KMS-11 (cell line): ENCODE measurements around the gene NEU4.

Experiments
- H2AFZ ChIP-seq: fragments of 200-600 bp; sonication (generic); 2 replicates; pipeline ENCODE4 v1.6.1; 2016; ENCODE audit warnings: antibody characterized with exemption, mixed run types, low read depth
- H3K27ac ChIP-seq: fragments of 200-600 bp; sonication (generic); 2 replicates; pipeline ENCODE4 v1.6.1; 2016; ENCODE audit warnings: mild to moderate bottlenecking, mixed run types
- H3K27me3 ChIP-seq: fragments of 200-600 bp; sonication (generic); 2 replicates; pipeline ENCODE4 v1.6.1; 2017; ENCODE audit warnings: mild to moderate bottlenecking, low read depth, mixed run types, moderate library complexity; ENCODE audit not compliant: insufficient read depth
- H3K36me3 ChIP-seq: fragments of 200-600 bp; sonication (generic); 2 replicates; pipeline ENCODE4 v1.6.1; 2017; ENCODE audit warnings: mild to moderate bottlenecking, mixed run types; ENCODE audit not compliant: insufficient read depth
- H3K4me1 ChIP-seq: fragments of 200-600 bp; sonication (generic); 2 replicates; pipeline ENCODE4 v1.6.1; 2016; ENCODE audit warnings: mild to moderate bottlenecking, low read depth, mixed run types; ENCODE audit not compliant: poor library complexity, severe bottlenecking
- H3K4me2 ChIP-seq: fragments of 200-600 bp; sonication (generic); 2 replicates; pipeline ENCODE4 v1.7.0; 2016; ENCODE audit warnings: mild to moderate bottlenecking, mixed run types
- H3K4me3 ChIP-seq: fragments of 200-600 bp; sonication (generic); IDR thresholded peaks from 2 replicates; pipeline ENCODE4 v1.6.1; 2017; ENCODE audit warnings: low read depth, low read length, mixed read lengths; ENCODE audit not compliant: insufficient read depth
- H3K79me2 ChIP-seq: fragments of 200-600 bp; sonication (generic); 2 replicates; pipeline ENCODE4 v1.6.1; 2016; ENCODE audit warnings: low read depth, mixed run types; ENCODE audit not compliant: insufficient read depth
- H3K9ac ChIP-seq: fragments of 200-600 bp; sonication (generic); 2 replicates; pipeline ENCODE4 v1.6.1; 2016; ENCODE audit warnings: mild to moderate bottlenecking, mixed run types
- H4K20me1 ChIP-seq: fragments of 200-600 bp; sonication (generic); 2 replicates; pipeline ENCODE4 v1.6.1; 2016; ENCODE audit warnings: mild to moderate bottlenecking, mixed run types; ENCODE audit not compliant: insufficient read depth
- TF ChIP-seq, protein P1 (sequence below): fragments of 200-600 bp; sonication (generic); conservative IDR thresholded peaks from 2 replicates; pipeline ENCODE4 v1.6.1; 2017; ENCODE audit warnings: low read depth, mild to moderate bottlenecking, antibody characterized with exemption, low read length, moderate library complexity, mixed read lengths

NEU4 gene

DNA sequence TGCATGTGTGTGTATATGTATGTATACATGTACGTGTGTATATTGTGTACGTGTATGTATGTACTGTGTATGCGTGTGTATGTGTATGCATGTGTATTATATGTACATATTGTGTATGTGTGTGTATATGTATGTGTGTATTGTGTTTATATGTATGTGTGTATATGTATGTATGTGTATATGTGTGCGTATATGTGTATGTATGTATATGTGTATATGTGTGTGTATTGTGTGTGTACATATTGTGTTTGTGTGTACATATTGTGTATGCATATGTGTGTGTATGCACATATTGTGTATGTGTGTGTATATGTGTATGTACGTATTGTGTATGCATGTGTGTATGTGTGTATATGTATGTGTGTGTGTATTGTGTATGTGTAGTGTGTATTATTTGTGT, 15.6 kb upstream of the NEU4 start:
- Histone ChIP-seq H3K4me1 (no peaks in the 10 kb centered on the region), H3K4me2 (no peak overlapping the region)

DNA sequence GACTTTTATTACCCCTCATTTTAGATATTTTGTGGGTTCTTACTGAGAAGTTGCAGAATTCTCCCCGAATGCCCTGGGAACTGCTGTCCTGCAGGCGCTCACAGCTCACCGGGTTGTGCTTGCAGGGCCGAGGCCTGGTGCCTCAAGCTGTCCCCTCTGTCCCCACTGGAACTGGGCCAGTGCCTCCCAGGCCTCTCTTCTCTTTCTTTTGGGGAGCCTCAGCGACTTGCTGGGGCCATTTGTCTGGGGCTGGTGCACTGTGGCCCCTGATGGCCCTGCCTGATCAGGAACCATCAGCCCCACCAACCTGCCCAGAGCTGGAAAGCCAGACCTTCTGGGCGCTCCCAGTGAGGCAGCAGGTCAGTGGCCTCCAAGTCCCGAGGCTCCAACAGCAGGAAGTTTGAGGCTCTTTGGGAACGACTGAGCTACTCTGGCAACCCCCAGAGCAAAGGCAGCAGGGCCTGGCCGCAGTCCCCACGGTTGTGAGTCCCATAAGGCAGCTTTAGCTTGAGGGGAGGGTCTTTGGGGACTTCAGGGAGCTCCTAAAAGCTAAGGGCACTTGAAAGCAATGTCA, 14.7 kb upstream of the NEU4 start:
- Histone ChIP-seq H2AFZ (no peak overlapping the region), H3K9ac (no peak overlapping the region), H3K4me1 (no peaks in the 10 kb centered on the region), H3K4me2 (no peak overlapping the region), H3K79me2 (no peaks in the 10 kb centered on the region), H3K27me3 (no peaks in the 10 kb centered on the region; the same call in 1 of the 2 replicates), H3K27ac (no peak overlapping the region), H3K4me3 (no peak overlapping the region), H3K36me3 (no peaks in the 10 kb centered on the region), H4K20me1 (no peaks in the 10 kb centered on the region)
- TF ChIP-seq, protein P1, sequence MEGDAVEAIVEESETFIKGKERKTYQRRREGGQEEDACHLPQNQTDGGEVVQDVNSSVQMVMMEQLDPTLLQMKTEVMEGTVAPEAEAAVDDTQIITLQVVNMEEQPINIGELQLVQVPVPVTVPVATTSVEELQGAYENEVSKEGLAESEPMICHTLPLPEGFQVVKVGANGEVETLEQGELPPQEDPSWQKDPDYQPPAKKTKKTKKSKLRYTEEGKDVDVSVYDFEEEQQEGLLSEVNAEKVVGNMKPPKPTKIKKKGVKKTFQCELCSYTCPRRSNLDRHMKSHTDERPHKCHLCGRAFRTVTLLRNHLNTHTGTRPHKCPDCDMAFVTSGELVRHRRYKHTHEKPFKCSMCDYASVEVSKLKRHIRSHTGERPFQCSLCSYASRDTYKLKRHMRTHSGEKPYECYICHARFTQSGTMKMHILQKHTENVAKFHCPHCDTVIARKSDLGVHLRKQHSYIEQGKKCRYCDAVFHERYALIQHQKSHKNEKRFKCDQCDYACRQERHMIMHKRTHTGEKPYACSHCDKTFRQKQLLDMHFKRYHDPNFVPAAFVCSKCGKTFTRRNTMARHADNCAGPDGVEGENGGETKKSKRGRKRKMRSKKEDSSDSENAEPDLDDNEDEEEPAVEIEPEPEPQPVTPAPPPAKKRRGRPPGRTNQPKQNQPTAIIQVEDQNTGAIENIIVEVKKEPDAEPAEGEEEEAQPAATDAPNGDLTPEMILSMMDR = no peak

More for the DNA sequence above, 15.6 kb upstream of the NEU4 start:
- Histone ChIP-seq H3K79me2 (no peaks in the 10 kb centered on the region), H3K4me3 (no peak overlapping the region), H3K36me3 (no peaks in the 10 kb centered on the region), H3K27me3 (no peaks in the 10 kb centered on the region; the same call in 1 of the 2 replicates), H3K27ac (no peak overlapping the region), H2AFZ (no peak overlapping the region), H3K9ac (no peak overlapping the region), H4K20me1 (no peaks in the 10 kb centered on the region)
- TF ChIP-seq, protein P1 = no peak

DNA sequence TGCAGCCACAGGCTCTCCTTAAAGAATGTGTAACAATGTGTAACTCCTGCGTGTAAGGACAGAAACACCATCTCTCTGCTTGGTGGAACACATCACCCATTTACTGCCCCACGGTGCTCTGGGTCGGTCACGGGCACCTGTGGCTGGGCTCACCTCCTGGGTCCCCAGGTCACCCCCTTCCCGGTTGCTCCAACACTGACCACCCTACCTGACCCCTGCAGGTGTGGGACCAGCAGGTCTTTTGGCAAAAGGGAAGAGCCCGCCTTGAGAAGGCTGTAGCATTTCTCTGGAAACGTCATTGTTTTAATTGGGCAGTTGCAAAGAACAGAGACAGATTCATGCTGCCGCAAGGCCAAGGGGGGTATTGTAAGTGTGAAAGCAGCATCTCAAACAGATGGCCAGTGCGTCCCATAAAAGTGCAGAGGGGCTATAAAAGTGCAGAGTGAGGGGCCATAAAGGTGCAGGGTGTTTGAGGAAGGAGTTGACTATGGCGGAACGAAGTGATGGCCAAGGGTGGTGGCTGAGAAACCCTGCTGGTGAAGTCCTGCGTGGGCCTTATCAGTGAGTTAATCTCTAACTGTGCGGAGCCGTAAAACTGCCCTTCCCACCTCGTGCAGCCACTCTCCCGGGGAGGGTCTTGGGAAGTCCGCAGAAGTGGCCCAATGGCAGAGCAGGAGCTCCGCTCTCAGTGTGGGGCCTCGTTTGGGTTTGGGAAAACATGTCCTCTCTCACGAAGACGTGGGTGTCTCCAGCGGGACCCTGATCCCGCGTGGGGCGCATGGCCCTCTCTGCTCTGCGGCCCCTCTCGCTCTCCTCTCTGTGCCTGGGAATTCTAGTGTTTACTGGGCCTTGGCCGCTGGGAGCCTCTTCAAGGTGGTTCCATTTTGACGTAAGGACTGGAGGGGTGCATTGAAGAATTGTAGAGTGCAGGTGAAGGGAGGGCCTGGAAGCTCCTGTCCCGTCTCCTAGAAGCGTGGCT, 13.7 kb upstream of the NEU4 start:
- Histone ChIP-seq H2AFZ (no peak overlapping the region), H3K4me1 (no peaks in the 10 kb centered on the region), H3K36me3 (no peaks in the 10 kb centered on the region), H3K9ac (no peak overlapping the region), H3K4me2 (no peak overlapping the region), H4K20me1 (no peaks in the 10 kb centered on the region), H3K4me3 (no peak overlapping the region), H3K79me2 (no peaks in the 10 kb centered on the region), H3K27ac (no peak overlapping the region), H3K27me3 (no peaks in the 10 kb centered on the region; the same call in 1 of the 2 replicates)
- TF ChIP-seq, protein P1 = no peak

DNA sequence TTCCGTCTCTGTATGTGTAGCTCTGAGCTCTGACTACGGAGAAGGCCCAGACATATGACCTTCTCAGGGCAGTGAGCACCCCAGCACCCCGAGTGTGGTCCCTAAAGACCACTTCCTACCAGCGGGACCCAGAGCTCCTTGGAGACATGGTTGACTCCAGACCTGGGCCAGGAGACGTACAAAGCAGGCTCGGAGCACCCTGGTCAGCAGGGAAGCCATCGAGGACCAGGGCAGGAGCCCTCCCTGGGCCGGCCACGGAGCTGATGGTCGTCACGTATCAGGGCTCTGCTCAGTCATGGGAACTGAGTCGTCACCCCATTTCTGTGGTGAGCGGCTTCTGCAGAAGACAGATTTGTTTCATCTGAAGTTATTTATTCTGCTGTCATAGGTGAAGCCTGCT, 12.8 kb upstream of the NEU4 start:
- Histone ChIP-seq H3K27me3 (no peaks in the 10 kb centered on the region; the same call in 1 of the 2 replicates), H4K20me1 (no peaks in the 10 kb centered on the region), H3K79me2 (no peaks in the 10 kb centered on the region), H3K9ac (no peak overlapping the region), H2AFZ (no peak overlapping the region), H3K4me1 (no peaks in the 10 kb centered on the region), H3K36me3 (no peaks in the 10 kb centered on the region), H3K27ac (no peak overlapping the region), H3K4me2 (no peak overlapping the region), H3K4me3 (no peak overlapping the region)
- TF ChIP-seq, protein P1 = no peak
